Endometrial microvascular endothelial cells (primary cell): ENCODE data around the gene PNPLA7. TPM values are rescaled to one million over a fixed set of nuclear protein-coding genes. Genes with fewer than 3 reads are reported as not detected.
"Not testable (repeated sequence)": the region's sequence is repeated elsewhere in the genome, so short reads cannot be mapped to it uniquely, and the experiment has no call there.

Source experiments
- in situ Hi-C: cut with HindIII; loops from 2 replicates; pipeline ENCODE4 v1.10.0; 2017; ENCODE audit warnings: low sequenced_read_pairs, low pct_unique_long_range_greater_than_20kb; ENCODE audit errors: inconsistent ontology term
- total RNA-seq: library from RNA; depleted of rRNA; stranded (reverse); fragments of >200 nt; gene quantifications from one replicate; pipeline ENCODE4 v1.2.3, GENCODE V29; 2015; ENCODE audit errors: inconsistent ontology term

The PNPLA7 gene
- total RNA-seq, result under 0.01 TPM

DNA sequence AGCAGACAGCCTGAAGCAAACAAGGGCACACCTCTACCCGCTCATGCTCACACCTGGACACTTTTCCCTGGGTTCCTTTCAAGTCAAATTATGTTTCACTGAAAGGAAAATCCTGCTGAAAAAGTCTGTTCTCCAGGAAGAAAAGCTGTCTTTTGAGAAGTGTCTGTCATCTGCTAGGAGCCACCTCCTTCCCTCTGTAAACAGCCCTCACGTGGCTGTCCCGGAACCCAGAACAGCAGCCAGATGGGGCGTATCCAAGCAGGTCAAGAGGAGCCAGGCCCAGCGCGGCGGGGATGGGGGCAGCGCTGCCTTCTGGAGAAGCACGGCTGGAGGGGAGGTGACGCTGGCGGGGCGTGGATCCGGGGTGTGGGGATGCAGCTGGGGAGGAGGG is at the start of gene PNPLA7:
TSS of gene PNPLA7 (minus strand) at position 172 of the 391 bp plus-strand sequence. CDS start 205 bp downstream, outside the sequence.
- in situ Hi-C loops, result no loop called here

DNA sequence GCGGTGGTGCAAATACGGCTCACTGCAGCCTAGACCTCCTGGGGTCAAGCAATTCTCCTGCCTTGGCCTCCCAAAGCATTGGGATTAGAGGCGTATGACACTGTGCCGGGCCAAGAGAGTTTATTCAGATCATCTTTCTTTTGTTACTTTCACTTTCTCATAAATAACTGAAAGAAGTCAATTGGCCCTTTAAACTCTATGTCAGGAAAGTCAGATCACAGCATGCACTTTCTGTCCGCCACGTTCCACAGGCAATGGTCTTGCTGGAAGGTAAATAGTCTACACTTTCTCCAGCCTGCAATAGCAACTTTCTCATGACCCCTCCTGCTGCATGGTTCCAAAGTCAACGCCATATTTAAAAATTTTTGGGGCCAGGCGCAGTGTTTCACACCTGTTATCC is 48.7 kb upstream of the PNPLA7 start:
- in situ Hi-C loops, result no loop called here

GRCh38 chr9:137596577-137596976 is 46.4 kb upstream of the PNPLA7 start:
- in situ Hi-C loops, result not testable (repeated sequence)

DNA sequence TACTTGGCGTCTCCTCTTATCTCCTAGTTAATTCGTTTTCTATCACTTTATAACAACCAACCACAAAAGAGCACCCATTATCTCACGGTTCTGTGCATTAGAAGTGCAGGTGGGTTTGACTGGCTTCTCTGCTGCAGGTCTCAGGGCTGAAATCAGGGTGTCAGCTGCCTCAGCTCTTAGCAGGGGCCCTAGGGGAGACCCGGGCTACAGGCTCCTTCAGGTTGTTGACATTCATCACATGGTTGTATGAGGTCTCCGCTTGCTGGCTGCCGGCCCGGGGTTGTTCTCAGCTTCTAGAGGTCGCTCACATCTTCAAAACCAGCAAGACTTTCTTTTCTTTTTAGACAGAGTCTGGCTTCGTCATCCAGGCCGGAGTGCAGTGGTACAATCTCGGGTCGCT is 43.0 kb upstream of the PNPLA7 start:
- in situ Hi-C loops, result no loop called here

- in situ Hi-C loops, result no loop called here
Observed at GRCh38 chr9:137592767-137593166, 42.6 kb upstream of the PNPLA7 start.

DNA sequence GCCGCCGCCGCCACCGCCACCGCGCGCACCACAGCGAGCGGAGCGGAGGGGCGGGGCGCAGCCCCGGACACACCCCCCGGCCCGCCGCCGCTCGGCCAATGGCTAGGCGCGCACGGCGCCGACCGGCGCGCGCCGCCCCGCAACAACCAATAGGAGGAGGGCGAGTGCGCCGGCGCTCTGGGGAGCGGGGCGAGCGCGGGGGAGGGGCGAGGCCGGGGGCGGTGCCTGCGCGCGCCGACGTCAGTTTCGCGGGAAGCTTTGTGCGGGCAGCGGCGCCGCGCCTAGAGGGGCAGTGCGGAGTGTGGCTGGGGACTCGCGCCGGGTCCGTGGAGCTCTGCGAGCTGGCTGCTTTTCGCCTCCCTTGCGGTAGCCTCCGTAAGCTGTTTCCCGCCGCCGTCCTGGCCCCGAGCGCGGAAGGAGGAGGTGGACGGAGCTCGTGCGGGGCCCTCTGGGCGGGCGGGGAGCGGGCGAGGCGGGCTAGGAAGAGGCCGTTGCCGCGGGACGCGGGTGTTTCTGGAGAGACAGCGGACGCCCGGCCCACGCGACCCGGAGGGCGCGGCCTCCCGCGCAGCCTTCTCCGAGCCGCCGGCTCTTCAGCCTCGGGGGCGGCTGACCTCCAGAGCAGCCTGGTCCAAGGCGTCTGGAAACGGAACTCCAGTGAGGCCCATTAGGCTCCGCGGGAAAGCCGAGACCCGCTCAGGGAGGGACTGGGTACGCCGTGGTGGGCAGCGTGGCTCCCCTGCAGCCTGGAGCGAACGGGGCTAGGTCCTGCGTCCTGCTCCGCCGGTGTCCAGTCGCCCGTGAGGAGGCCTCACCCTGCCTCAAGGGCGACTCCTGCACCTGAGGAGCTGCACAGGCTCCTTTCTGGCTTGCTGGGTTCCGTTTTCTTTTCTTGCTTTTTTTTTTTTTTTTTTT is 40.5 kb upstream of the PNPLA7 start, which contains the start of gene ZMYND19:
TSS of gene ZMYND19 (minus strand) at position 44 of the 915 bp plus-strand sequence. CDS start 249 bp downstream, outside the sequence.
- in situ Hi-C loops, result no loop called here

DNA sequence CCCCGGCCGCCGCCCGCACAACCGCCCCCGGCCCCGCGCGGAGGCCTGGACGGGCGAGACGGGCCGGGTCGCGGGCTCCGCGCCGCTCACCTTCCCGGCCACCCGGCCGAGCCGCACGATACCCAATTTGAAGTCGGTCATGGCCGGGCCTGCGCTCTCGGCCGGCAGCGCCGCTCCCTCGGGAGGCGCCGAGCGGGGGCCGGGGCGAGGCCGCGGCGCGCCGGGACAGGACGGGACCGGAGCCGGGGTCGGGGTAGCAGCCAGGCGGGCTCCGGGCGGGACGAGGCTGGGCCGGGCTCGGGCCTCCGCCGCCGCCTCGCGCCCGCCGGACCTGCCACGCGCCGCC is 39.9 kb upstream of the PNPLA7 start:
- in situ Hi-C loops, result no loop called here

DNA sequence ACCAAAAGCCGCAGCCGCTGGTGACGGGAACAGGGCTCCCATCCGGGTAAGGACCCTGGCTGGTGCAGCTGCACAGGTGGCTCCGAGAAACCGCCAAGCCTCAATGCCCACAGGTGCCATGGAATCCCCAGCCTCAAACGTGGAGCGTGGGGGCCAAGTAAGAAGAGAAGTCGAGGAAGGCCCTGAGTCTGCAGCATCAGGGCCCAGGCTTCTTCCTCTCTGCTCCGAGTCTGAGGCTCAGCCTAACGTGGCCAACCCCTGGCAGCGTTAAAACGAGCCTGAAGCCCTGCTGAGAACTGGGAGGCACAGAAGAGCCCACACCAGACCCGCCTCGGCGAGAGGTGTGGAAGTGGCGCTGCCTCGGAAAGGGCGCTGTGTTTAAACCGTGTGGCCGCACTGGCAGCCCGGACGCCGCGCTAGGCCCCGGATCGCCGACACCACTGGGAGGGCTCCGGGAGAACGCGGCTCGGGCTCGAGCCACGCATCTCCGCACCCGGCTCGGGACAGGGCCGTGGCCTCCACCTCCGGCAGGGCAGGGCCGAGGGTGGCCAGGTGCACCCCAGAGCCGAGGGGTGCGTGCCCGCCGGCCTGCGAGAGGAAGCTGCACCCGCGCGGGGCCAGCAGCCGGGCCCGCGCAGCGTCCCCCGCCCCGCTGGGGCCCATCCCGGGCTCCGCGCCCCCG is 39.4 kb upstream of the PNPLA7 start:
- in situ Hi-C loops, result no loop called here

- in situ Hi-C loops, result no loop called here
Observed at GRCh38 chr9:137588891-137589290, 38.7 kb upstream of the PNPLA7 start.

- in situ Hi-C loops, result no loop called here
Observed at GRCh38 chr9:137588311-137588710, 38.1 kb upstream of the PNPLA7 start.

- in situ Hi-C loops, result no loop called here
Observed at GRCh38 chr9:137586854-137587253, 36.7 kb upstream of the PNPLA7 start.

GRCh38 chr9:137583957-137584356 is 33.8 kb upstream of the PNPLA7 start:
- in situ Hi-C loops, result no loop called here

DNA sequence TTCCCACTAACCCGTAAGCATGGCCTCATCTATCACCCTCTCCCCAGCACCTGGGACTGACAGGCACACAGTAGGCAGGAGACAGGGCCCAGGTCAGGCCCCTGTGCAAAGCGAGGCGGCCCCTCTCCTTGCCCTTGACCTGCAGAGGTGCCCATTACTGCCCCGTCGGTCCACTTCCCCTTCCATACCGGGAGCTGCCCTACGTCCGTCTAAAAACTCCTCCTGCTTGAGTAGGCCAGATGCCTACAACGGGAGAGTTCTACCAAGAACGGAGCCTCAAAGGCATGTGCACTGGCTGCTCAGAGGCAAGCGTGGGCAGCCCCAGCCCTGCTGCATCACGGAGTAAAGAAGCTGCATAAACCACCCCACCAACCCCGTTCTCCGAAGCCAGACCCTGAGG is 33.1 kb upstream of the PNPLA7 start:
- in situ Hi-C loops, result no loop called here

- in situ Hi-C loops, result no loop called here
Observed at GRCh38 chr9:137582286-137582860, 32.2 kb upstream of the PNPLA7 start.

DNA sequence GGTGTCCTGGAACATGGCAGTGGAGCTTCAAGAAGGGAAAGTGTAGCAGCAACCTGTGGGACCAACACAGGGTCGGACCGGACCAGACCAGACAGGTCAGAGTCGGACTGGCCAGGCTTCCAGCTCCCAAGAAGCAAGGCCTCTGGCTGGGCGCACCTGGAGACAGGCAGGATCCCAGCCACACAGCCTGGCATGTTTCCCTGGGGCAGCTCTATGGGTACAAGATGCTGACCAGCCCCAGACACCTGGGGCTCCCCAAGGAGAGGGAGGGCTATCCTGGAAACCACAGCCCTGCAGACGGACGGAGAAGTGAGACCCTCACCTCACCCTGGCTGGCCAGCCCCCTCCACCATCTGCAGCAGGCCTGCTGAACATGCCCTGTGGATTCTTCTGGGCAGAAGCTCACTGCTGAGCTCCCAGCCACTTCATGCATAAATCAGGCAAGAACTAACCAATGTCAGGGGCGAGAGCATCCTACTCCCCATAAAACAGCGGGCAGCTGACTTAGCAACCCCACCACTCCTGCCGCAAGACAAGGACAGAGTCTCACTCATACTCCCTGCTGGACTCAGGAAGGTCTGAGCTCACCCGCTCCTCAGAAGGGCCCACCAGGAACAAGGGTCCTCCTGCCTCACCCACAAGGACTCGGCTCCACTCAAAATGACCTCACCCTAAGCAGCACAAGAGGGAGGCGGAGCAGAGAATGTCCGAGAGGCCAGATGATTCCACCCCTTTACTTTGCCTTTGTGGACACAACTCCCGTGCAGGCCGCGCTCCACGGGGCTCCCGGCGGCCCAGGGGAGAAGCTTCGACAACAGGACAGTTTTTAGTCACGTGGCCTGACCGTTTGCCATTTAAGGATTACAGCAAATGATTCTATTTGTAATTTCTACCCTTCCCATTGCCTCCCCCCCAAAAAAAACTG is 31.4 kb upstream of the PNPLA7 start:
- in situ Hi-C loops, result no loop called here

DNA sequence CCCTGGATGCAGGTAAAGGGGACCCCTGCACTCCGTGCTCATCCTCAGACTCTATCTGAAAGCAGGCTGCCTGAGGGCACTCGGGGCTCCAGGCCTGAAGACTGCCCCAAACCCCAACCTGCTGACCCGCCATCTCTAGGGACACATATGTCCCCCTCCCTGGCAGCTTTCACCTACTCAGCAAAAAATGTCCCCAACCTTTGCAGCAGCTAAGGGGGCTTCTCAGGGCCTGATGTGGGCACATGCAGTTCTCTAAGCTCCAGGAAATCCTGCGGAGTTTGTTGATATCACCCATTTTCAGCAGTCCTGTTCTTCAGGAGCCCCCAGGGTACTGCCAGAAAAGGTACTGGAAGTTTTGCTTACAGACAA is 30.7 kb upstream of the PNPLA7 start:
- in situ Hi-C loops, result no loop called here

DNA sequence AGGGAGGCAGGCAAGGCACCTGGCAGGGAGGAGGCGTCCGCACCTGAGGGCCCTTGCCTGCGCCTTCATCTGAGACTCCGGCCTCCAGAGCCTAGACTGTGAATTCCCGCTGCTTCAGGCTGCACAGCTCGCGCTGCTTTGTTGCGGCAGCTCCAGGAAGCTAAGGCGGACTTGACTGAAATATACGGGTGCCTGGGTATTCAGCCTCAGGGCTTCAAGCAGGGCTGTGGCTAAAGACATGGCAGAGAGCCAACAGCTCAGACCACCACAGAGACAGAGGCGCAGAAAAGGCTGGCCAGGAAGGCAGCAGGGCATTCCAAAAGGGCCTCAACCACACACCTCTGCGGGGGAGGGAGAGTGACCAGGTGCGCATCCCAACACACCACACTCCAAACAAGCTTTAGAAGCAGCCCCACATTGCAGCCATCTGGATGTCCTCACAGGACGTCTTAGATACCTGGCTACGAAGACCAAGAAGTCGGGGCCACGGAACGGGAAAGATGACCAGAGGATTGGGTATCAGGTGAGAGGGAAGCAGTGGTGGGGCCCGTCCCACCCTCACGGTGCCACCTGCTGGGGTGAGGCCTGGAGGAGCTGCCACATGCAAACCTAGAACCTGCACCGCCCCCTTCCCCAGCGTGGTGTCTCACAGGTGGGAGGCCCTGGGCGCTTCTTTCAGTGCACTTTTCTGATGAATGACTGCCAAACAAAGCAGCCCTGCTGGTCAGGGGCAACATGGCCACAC is 30.2 kb upstream of the PNPLA7 start:
- in situ Hi-C loops, result no loop called here

- in situ Hi-C loops, result no loop called here
Observed at GRCh38 chr9:137579259-137579604, 29.0 kb upstream of the PNPLA7 start.
